ENCODE results near the gene TARM1. TPM values are rescaled to one million over a fixed set of nuclear protein-coding genes. Genes with fewer than 3 reads are reported as not detected.

Gene TARM1
- total and polyA plus RNA-seq, 4 donors: 0.60 to 0.71 TPM; not detected in 2

GRCh38 chr19:54123682-54124081 is 42.5 kb upstream of the TARM1 start:
- 97 to 98% methylated on average over 17 of the region's 17 CpGs for WGBS, 2 donors
- Histone ChIP-seq H3K4me1 (ENCODE audit: control insufficient read depth in 5 of 5, insufficient read depth in 5 of 5, low read length in 5 of 5) (no peaks in the 10 kb centered on the region), H3K27ac (ENCODE audit: low read depth in 1 of 2, low read length in 1 of 2) (no peak overlapping the region), H3K9ac (ENCODE audit: insufficient read depth in 1 of 2, low read length in 2 of 2) (no peak overlapping the region), H3K36me3 (ENCODE audit: control insufficient read depth in 4 of 4, insufficient read depth in 4 of 4, low read length in 4 of 4) (peaks cover 12 to 74% (median 34%) of the 10 kb centered on the region in 4 donors), H3K4me3 (no peak overlapping the region), H3K9me3 (ENCODE audit: control insufficient read depth in 4 of 4, insufficient read depth in 3 of 4, low read length in 3 of 4) (no peaks in the 10 kb centered on the region), H3K27me3 (ENCODE audit: control insufficient read depth in 3 of 3, insufficient read depth in 3 of 3, low read length in 2 of 3) (no peaks in the 10 kb centered on the region)
- no peak for TF ChIP-seq CTCF (IDR thresholded peaks at IDR 0.05; ENCODE audit: control extremely low read depth, extremely low read depth)
- ATAC-seq (ENCODE audit: insufficient read depth, low FRiP score): no peak
- DNase-seq: no peak

- ATAC-seq (ENCODE audit: insufficient read depth, low FRiP score) (no peak), DNase-seq (no peak)
- H3K27ac ChIP-seq (ENCODE audit: low read depth in 1 of 2, low read length in 1 of 2): no peak overlapping the region
- 95 to 96% methylated on average over 10 of the region's 10 CpGs for WGBS, 2 donors
- no peak overlapping the region for H3K4me3 ChIP-seq
- H3K4me1 ChIP-seq (ENCODE audit: control insufficient read depth in 5 of 5, insufficient read depth in 5 of 5, low read length in 5 of 5): peaks cover 0 to 5% (median 0%) of the 10 kb centered on the region in 5 donors
- H3K9me3 ChIP-seq (ENCODE audit: control insufficient read depth in 4 of 4, insufficient read depth in 3 of 4, low read length in 3 of 4): no peaks in the 10 kb centered on the region
- H3K9ac ChIP-seq (ENCODE audit: insufficient read depth in 1 of 2, low read length in 2 of 2): no peak overlapping the region
- no peaks in the 10 kb centered on the region for H3K27me3 ChIP-seq (ENCODE audit: control insufficient read depth in 3 of 3, insufficient read depth in 3 of 3, low read length in 2 of 3)
- TF ChIP-seq CTCF (IDR thresholded peaks at IDR 0.05; ENCODE audit: control extremely low read depth, extremely low read depth): no peak
- peaks cover 10 to 53% (median 32%) of the 10 kb centered on the region in 4 donors for H3K36me3 ChIP-seq (ENCODE audit: control insufficient read depth in 4 of 4, insufficient read depth in 4 of 4, low read length in 4 of 4)
Observed at GRCh38 chr19:54121259-54121658, 40.1 kb upstream of the TARM1 start.

DNA sequence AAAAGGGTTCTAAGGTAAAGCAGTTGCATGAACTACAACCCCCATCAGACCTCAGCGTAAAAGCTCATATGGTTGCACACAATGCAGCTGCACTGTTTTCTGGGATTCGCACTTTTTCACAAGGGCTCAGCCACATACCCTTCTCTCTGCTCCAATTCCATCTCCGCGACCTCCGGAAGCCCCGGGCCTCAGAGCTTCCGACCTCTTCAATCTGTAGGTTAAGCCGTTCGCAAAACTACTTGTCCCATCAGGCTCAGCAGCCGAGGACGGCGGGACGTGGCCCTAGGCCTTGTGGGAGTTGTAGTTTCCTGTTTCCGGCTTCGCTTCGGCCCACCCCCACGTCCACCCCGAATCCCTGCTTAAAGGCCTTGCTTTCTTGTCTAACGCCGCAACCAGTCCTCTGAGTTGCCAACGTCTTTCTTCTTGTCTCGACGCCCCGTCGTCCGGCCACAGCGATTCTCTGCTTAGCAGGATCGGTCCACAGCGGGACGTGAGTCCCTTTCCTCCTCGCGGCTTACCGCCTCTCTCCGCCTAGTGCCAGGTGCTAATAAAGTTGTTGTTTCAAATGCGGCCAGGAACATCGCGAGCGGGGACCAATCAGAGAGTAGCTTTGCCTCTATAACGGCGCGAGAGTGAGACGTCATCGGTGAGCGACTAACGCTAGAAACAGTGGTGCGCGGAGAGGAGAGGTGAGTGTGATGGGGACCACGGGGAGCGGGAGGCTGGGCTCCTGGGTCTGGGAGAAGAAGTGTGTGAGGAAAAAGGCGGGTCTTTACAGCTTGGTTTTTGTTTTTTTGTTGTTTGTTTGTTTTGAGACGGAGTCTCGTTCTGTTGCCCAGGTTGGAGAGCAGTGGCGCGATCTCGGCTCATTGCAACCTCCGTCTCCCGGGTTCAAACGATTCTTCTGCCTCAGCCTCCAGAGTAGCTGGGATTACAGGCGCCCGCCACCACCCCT is 34.2 kb upstream of the TARM1 start, which contains the start of the genes PRPF31 and TFPT:
Gene PRPF31, plus strand, starts transcription at position 646 of the 955 bp plus-strand sequence. CDS start 2,525 bp downstream, outside the sequence.
Gene TFPT, minus strand, starts transcription at position 549 of the 955 bp plus-strand sequence. Its CDS starts 388 bp downstream, at position 161.
- DNase-seq: peak; percentile 97 to 99 (median 99)
- peak within 1 kb of the TSS; percentile 78 for H3K4me3 ChIP-seq
- WGBS, 2 donors: 0 to 1% methylated on average over 60 of the region's 60 CpGs
- H3K9me3 ChIP-seq (ENCODE audit: control insufficient read depth in 4 of 4, insufficient read depth in 3 of 4, low read length in 3 of 4): no peaks in the 10 kb centered on the region
- ATAC-seq (ENCODE audit: insufficient read depth, low FRiP score): peak; percentile 96
- H3K9ac ChIP-seq (ENCODE audit: insufficient read depth in 1 of 2, low read length in 2 of 2): peak within 1 kb of the TSS; percentile 78 to 87
- H3K27ac ChIP-seq (ENCODE audit: low read depth in 1 of 2, low read length in 1 of 2): peak within 1 kb of the TSS; percentile 81 to 95
- H3K4me1 ChIP-seq (ENCODE audit: control insufficient read depth in 5 of 5, insufficient read depth in 5 of 5, low read length in 5 of 5): peaks cover 0 to 17% (median 0%) of the 10 kb centered on the region in 5 donors
- H3K27me3 ChIP-seq (ENCODE audit: control insufficient read depth in 3 of 3, insufficient read depth in 3 of 3, low read length in 2 of 3): no peaks in the 10 kb centered on the region
- TF ChIP-seq CTCF (IDR thresholded peaks at IDR 0.05; ENCODE audit: control extremely low read depth, extremely low read depth): no peak
- H3K36me3 ChIP-seq (ENCODE audit: control insufficient read depth in 4 of 4, insufficient read depth in 4 of 4, low read length in 4 of 4): peaks cover 0 to 19% (median 13%) of the 10 kb centered on the region in 4 donors
